Muscle of leg (tissue), 11 donors: ENCODE data around the gene TMEM132D. TPM values are rescaled to one million over a fixed set of nuclear protein-coding genes. Genes with fewer than 3 reads are reported as not detected.

Source experiments
- DNase-seq: peaks from one replicate; pipeline ENCODE4 v3.0.0; 2013
- H3K27ac ChIP-seq: one replicate; pipeline ENCODE4 v1.5.1; 2013; ENCODE audit warnings: mild to moderate bottlenecking, low read length, control low read depth
- H3K27me3 ChIP-seq: one replicate; pipeline ENCODE4 v1.6.1; 2013; ENCODE audit warnings: low read length; ENCODE audit not compliant: control insufficient read depth, insufficient read depth
- H3K36me3 ChIP-seq: one replicate; pipeline ENCODE4 v1.6.1; 2013; ENCODE audit warnings: low read length; ENCODE audit not compliant: control insufficient read depth, insufficient read depth
- H3K4me1 ChIP-seq: one replicate; pipeline ENCODE4 v1.6.1; 2013; ENCODE audit warnings: low read length; ENCODE audit not compliant: control insufficient read depth, insufficient read depth
- H3K4me3 ChIP-seq: one replicate; pipeline ENCODE4 v1.5.1; 2013; ENCODE audit warnings: low read length, control low read depth
- H3K9me3 ChIP-seq: replicated peaks from 2 replicates; pipeline ENCODE4 v1.6.1; 2013; ENCODE audit warnings: low read depth, low read length; ENCODE audit not compliant: control insufficient read depth
- WGBS: methylation state at CpG from one replicate; pipeline ENCODE4 v1.1.5; 2013; ENCODE audit warnings: missing lambda C conversion rate; ENCODE audit not compliant: insufficient coverage; 5-methylcytosine and 5-hydroxymethylcytosine counted together
- polyA plus RNA-seq, 8 donors: library from polyadenylated mRNA; unstranded; fragments of 120-200 nt; gene quantifications; one replicate each; pipeline versions ENCODE4 v1.2.1 to v1.2.3, GENCODE V29; 2013; ENCODE audit warnings: inconsistent platforms in 1 of 8, low replicate concordance in 1 of 8; ENCODE audit not compliant: insufficient read length in 8 of 8, insufficient read depth in 1 of 8
- total RNA-seq: library from RNA; stranded (reverse); fragments of 120-200 nt; gene quantifications from one replicate; pipeline ENCODE4 v1.2.4, GENCODE V29; 2013

The TMEM132D gene
- total and polyA plus RNA-seq, 9 donors: 0.44 to 2.0 (median 0.85) TPM

GRCh38 chr12:129101816-129102215, 802.0 kb downstream of the TMEM132D start:
- no peaks in the 10 kb centered on the region for H3K36me3 ChIP-seq
- H3K9me3 ChIP-seq: no peaks in the 10 kb centered on the region
- no peaks in the 10 kb centered on the region for H3K27me3 ChIP-seq
- H3K27ac ChIP-seq: no peak overlapping the region
- WGBS: 44% methylated on average over 1 of the region's 5 CpGs
- DNase-seq: no peak
- no peak overlapping the region for H3K4me3 ChIP-seq
- H3K4me1 ChIP-seq: peaks cover 6% of the 10 kb centered on the region

DNA sequence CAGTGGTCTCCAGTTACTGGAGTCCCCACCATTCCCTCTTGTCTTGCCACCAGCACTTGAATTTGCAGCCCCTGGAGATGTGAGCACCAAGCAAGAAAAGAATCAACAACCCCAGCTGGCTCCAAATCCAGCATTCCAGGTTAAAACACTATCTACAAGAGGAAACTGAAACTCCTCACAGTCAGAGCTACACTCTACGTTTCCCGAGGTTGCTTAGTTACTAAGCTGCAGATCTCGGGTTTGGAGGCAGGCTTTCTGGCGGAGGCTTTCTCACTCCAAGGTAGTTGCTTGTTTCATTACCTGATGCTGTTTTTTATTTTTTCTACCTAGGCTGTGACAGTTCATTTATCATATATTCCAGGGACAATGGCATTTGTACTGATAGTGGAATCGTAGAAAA, 802.4 kb downstream of the TMEM132D start:
- no peak overlapping the region for H3K27ac ChIP-seq
- WGBS: 27% methylated on average over 2 of the region's 5 CpGs

GRCh38 chr12:129097451-129097850, 806.4 kb downstream of the TMEM132D start:
- no CpG with 5 or more reads among the region's 3 CpGs for WGBS
- no peak overlapping the region for H3K27ac ChIP-seq
- no peaks in the 10 kb centered on the region for H3K9me3 ChIP-seq
- no peak for DNase-seq
- H3K36me3 ChIP-seq: no peaks in the 10 kb centered on the region
- peaks cover 3% of the 10 kb centered on the region for H3K4me1 ChIP-seq
- H3K4me3 ChIP-seq: no peak overlapping the region
- no peaks in the 10 kb centered on the region for H3K27me3 ChIP-seq

More for the DNA sequence above, 802.4 kb downstream of the TMEM132D start:
- H3K36me3 ChIP-seq: no peaks in the 10 kb centered on the region
- no peak overlapping the region for H3K4me3 ChIP-seq
- peaks cover 6% of the 10 kb centered on the region for H3K4me1 ChIP-seq
- H3K27me3 ChIP-seq: no peaks in the 10 kb centered on the region
- H3K9me3 ChIP-seq: no peaks in the 10 kb centered on the region
- no peak for DNase-seq

DNA sequence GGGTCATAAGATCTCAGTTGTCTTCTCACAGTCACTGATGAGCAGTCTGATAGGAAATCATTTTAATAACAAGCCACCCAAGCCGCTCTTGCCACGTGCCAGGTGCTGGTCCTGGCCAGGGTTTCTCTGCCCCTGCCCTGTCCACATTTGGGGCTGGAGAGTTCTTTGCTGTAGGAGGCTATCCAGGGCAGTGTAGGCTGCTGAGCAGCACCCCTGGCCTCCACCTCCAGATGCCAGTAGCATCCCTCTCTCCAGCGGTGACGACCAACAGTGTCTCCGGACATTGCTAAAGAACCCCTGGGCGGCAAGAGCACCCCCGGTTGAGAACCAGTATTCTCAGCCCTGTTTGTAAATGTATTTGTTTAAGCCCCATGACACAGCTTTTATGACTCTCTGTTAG, 806.9 kb downstream of the TMEM132D start:
- peaks cover 1% of the 10 kb centered on the region for H3K4me1 ChIP-seq
- H3K27ac ChIP-seq: no peak overlapping the region
- H3K36me3 ChIP-seq: no peaks in the 10 kb centered on the region
- no peak for DNase-seq
- H3K9me3 ChIP-seq: no peaks in the 10 kb centered on the region
- H3K4me3 ChIP-seq: no peak overlapping the region
- no peaks in the 10 kb centered on the region for H3K27me3 ChIP-seq
- WGBS: 83% methylated on average over 2 of the region's 7 CpGs

- no peak for DNase-seq
- Histone ChIP-seq H3K27me3 (no peaks in the 10 kb centered on the region), H3K36me3 (no peaks in the 10 kb centered on the region), H3K27ac (no peak overlapping the region), H3K4me3 (no peak overlapping the region), H3K4me1 (no peaks in the 10 kb centered on the region), H3K9me3 (no peaks in the 10 kb centered on the region)
- WGBS: 97% methylated on average over 8 of the region's 11 CpGs
These were observed 807.6 kb downstream of the TMEM132D start for GRCh38 chr12:129096184-129096583.

DNA sequence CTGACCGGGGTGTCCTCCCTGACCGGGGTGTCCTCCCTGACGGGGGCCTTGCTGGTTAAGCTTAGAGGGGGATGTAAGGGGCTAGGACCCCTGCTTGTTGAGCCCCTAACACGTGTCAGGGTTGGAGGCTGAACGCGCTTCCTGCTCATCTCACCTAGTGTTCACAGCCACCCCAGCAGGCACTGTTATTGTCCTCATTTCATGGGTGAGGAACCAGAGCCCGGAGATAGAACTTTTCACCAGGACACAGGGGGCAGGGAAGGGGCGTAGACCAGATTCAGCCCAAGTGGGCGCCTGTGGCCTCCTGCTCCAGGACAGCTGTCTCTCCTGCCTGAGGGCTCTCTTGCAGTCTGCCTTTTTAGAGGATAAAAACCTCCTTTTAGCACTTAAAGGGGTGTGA, 814.2 kb downstream of the TMEM132D start:
- H3K36me3 ChIP-seq: no peaks in the 10 kb centered on the region
- H3K27ac ChIP-seq: no peak overlapping the region
- H3K9me3 ChIP-seq: no peaks in the 10 kb centered on the region
- DNase-seq: no peak
- H3K4me1 ChIP-seq: no peaks in the 10 kb centered on the region
- no peaks in the 10 kb centered on the region for H3K27me3 ChIP-seq
- 86% methylated on average over 2 of the region's 9 CpGs for WGBS
- H3K4me3 ChIP-seq: no peak overlapping the region

- Histone ChIP-seq H3K27me3 (peaks cover 2% of the 10 kb centered on the region), H3K4me3 (no peak overlapping the region), H3K36me3 (no peaks in the 10 kb centered on the region), H3K9me3 (no peaks in the 10 kb centered on the region), H3K27ac (no peak overlapping the region), H3K4me1 (peaks cover 10% of the 10 kb centered on the region)
- no peak for DNase-seq
- WGBS: 76% methylated on average over 16 of the region's 20 CpGs
These were observed 818.7 kb downstream of the TMEM132D start for GRCh38 chr12:129084875-129085826.

DNA sequence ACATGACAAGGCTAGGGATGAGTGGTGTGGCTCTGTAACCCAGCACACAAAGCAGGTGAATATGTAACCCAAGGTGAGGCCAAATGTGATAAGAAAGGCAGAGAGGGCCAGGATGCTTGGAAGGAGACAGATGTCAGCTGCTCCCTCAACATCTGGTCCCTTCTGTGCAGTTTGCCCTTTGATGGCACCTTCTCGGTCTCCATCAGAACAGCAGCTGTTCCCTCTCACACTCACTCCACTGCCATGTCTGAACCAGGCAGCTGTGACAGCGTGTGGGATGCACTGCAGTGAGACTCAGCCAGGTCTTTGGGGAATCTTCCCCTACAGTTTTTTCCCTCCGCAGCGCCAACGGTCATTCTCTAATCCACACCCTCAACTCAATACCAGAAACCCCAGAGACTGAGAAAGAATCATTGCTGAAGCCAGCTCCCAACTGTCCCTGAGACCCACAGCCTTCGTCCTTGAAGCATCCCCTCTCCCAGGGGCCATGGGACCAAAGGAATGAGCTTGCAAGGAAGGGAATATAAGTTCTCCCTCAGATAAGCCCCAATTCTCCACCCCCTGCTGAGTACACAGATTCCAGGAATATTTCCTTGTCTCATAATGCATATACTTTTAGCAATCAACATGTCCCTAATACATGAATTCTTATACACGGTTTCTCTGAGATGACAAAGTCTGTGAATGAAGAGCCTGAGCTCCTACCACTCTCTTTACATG, 820.5 kb downstream of the TMEM132D start:
- no peak overlapping the region for H3K27ac ChIP-seq
- DNase-seq: peak; percentile 17
- no peaks in the 10 kb centered on the region for H3K9me3 ChIP-seq
- WGBS: 32% methylated on average over 5 of the region's 7 CpGs
- peaks cover 2% of the 10 kb centered on the region for H3K27me3 ChIP-seq
- no peak overlapping the region for H3K4me3 ChIP-seq
- peaks cover 15% of the 10 kb centered on the region for H3K4me1 ChIP-seq
- H3K36me3 ChIP-seq: no peaks in the 10 kb centered on the region

DNA sequence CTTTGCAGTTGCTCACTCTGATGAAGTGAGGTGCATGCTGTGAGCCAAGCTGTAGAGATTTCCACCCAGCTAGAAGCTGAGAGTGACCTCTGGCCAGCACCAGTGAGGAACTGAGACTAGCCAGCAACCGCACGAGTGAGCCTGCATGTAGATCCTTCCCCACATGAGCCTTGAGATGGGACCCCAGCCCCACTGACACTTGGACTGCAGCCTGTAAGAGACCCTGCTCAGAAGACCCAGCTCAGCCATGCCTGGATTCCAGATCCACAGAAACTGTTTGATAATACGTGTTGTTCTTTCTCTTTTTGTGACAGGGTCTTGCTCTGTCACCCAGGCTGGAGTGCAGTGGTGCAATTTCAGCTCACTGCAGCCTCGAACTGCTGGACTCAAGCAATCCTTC, 821.4 kb downstream of the TMEM132D start:
- Histone ChIP-seq H3K36me3 (no peaks in the 10 kb centered on the region), H3K9me3 (no peaks in the 10 kb centered on the region), H3K4me3 (no peak overlapping the region), H3K4me1 (peaks cover 20% of the 10 kb centered on the region), H3K27me3 (peaks cover 2% of the 10 kb centered on the region), H3K27ac (no peak overlapping the region)
- 66% methylated on average over 3 of the region's 4 CpGs for WGBS
- DNase-seq: no peak

DNA sequence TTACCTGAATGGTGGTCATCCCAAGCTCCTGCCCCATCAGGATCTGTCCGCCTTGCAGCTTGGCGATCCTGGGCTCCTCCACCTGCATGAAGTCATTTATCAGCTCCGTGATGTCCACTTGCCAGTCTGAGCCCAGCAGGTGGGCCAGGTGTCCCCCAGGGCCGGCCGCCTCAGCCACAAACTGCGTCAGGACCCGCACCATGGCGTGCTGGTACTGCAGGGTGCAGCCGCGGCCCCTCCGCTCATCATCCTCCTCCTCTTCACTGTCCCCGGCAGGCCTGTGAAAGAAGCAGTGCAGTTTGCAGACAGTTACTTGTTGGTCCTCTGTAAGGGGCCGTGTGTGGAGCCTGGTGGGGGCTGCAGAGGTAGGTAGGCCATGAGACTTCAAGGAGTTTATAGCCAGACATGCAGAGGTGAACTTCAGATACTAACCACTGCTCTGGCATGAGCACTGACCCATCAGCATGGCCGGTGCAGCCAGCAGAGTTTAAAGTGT, 822.0 kb downstream of the TMEM132D start:
- Histone ChIP-seq H3K36me3 (no peaks in the 10 kb centered on the region), H3K4me1 (peaks cover 24% of the 10 kb centered on the region), H3K27ac (no peak overlapping the region), H3K4me3 (no peak overlapping the region), H3K27me3 (peaks cover 2% of the 10 kb centered on the region), H3K9me3 (no peaks in the 10 kb centered on the region)
- WGBS: 71% methylated on average over 4 of the region's 14 CpGs
- no peak for DNase-seq
